GM19239 (cell line): ENCODE measurements around the gene TMEM248.
"Not testable (repeated sequence)": the region's sequence is repeated elsewhere in the genome, so short reads cannot be mapped to it uniquely, and the experiment has no call there.

Source experiments
- DNase-seq: peaks from one replicate; pipeline ENCODE4 v3.0.0; 2011; ENCODE audit warnings: low spot score; ENCODE audit not compliant: insufficient read length
- FAIRE-seq: peaks from 2 replicates; lab custom pipeline; 2011; peaks lifted over from hg19 to GRCh38; lab: Jason Lieb, UNC

Gene TMEM248

DNA sequence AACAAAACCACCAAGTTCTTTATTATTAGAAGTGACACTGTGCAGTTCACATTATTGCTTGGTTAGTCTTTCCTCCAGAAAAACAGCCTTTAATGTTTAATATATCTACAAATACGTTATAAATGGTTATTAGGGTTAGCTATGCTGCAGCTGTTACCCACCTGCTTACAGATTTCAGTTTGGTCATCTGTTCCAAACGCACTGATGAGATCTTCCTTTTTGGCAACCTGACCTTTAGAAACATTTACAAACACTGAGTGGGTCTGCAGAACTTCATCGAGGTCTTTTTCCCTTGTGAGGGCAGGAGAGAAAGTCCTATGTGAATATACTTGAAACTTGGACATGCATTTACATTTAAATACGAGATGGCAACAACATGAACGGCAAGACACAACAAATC lies 73.0 kb downstream of the TMEM248 start:
- FAIRE-seq, DNase-seq: not testable (repeated sequence)

- peak; percentile 83 for FAIRE-seq
- DNase-seq = not testable (repeated sequence)
Observed at GRCh38 chr7:66994691-66995049, 73.6 kb downstream of the TMEM248 start.

DNA sequence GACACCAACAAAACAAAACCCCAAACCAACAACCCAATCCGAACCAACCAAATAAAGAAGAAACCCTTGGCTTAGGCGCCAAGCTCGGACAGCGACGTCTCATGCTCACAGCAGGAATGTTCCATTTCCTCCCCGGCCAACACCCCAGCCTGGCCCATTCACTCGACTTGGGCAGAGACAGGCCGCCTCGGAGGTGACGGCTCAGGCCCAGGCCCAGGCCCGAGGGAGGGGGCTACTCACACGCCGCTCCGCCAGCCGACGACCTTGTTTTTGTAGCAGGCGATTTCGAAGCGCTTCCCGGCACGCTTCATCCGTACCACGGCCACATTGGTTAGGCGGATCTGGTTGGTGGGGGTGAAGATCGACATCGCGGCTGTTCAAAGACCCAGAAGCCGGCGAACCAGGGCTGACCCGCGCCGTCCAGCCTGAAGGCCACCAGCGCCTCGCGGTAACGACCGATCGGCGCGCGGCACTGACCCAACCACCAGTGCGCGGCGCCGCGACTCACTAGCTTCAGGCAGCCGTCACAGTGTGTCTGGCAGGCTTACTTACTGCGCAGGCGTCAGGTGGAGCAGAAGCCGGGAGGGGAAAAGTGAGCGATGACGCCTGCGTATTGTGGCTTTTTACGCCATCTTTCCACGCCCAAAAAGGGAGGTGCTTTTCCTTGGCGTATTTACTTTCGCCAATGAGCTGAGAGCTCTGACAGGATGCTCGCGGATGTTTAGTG lies 74.2 kb downstream of the TMEM248 start, which contains the start of gene SBDS:
TSS of gene SBDS (minus strand) at position 537 of the 727 bp plus-strand sequence. CDS start at position 368, 169 bp downstream.
- peak; percentile 98 for FAIRE-seq
- DNase-seq = peak; percentile 35

- FAIRE-seq (peak; percentile 97), DNase-seq (peak; percentile 34)
Observed at GRCh38 chr7:66996444-66997191, 75.6 kb downstream of the TMEM248 start, which contains the start of gene TYW1. TSS of gene TYW1 (plus strand) at chr7:66996833. CDS start at chr7:66996979, 146 bp downstream.

GRCh38 chr7:67000601-67001258 lies 79.7 kb downstream of the TMEM248 start:
- DNase-seq = not testable (repeated sequence)
- FAIRE-seq = peak; percentile 93

GRCh38 chr7:67004145-67004544 lies 83.1 kb downstream of the TMEM248 start:
- not testable (repeated sequence) for FAIRE-seq, DNase-seq

DNA sequence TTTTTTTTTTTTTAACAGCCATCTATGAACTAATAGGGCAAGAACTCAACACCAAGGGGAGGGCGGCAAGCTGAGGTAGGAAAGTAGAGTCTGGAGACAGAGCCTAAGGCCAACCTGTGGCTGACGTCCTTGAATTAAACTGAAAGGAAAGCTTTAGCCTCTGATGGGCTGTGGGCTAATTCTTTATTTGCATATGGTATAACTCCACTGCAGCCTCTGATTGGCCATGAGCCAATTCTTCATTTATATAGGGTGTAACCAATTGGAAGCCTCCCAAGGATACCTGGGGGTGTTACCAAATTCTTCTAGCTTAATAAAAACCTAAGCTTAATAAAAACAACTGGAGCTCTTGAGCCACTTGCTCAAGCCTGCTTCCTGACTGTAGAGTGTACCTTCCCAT lies 85.9 kb downstream of the TMEM248 start:
- DNase-seq (no peak), FAIRE-seq (no peak)
